Smooth muscle cell (in vitro differentiated cells): ENCODE data around the gene RRP1B. TPM values are rescaled to one million over a fixed set of nuclear protein-coding genes. Genes with fewer than 3 reads are reported as not detected.

Source experiments
- DNase-seq: peaks from one replicate; lab custom pipeline; 2025; ENCODE audit not compliant: unreplicated experiment; lab: John Stamatoyannopoulos, UW
- H2AFZ ChIP-seq: fragments of 200-600 bp; sonication (generic); 2 replicates; pipeline ENCODE4 v1.6.0; 2016; ENCODE audit warnings: antibody characterized with exemption, low read depth, mild to moderate bottlenecking
- H3F3A ChIP-seq: fragments of 200-600 bp; sonication (generic); 2 replicates; pipeline ENCODE4 v1.6.0; 2017; ENCODE audit warnings: antibody characterized with exemption, low read depth
- H3K27ac ChIP-seq: fragments of 200-600 bp; sonication (generic); 2 replicates; pipeline ENCODE4 v1.5.1; 2016; ENCODE audit warnings: low read depth, mild to moderate bottlenecking
- H3K27me3 ChIP-seq: fragments of 200-600 bp; sonication (generic); 2 replicates; pipeline ENCODE4 v1.6.1; 2016; ENCODE audit warnings: low read depth, mild to moderate bottlenecking
- H3K36me3 ChIP-seq: fragments of 200-600 bp; sonication (generic); 2 replicates; pipeline ENCODE4 v1.5.1; 2016; ENCODE audit warnings: low read depth
- H3K4me1 ChIP-seq: fragments of 200-600 bp; sonication (generic); 2 replicates; pipeline ENCODE4 v1.5.1; 2016; ENCODE audit warnings: low read depth
- H3K4me2 ChIP-seq: fragments of 200-600 bp; sonication (generic); 2 replicates; pipeline ENCODE4 v1.6.0; 2016; ENCODE audit warnings: mild to moderate bottlenecking
- H3K4me3 ChIP-seq: fragments of 200-600 bp; sonication (generic); 2 replicates; pipeline ENCODE4 v1.5.1; 2016; ENCODE audit warnings: mild to moderate bottlenecking
- H3K79me2 ChIP-seq: fragments of 200-600 bp; sonication (generic); 2 replicates; pipeline ENCODE4 v1.6.0; 2016; ENCODE audit warnings: low read depth, mild to moderate bottlenecking
- H3K9ac ChIP-seq: fragments of 200-600 bp; sonication (generic); 2 replicates; pipeline ENCODE4 v1.6.0; 2016; ENCODE audit warnings: low read depth
- H3K9me3 ChIP-seq: fragments of 200-600 bp; sonication (generic); replicated peaks from 2 replicates; pipeline ENCODE4 v1.5.1; 2016; ENCODE audit warnings: low read depth
- H4K20me1 ChIP-seq: fragments of 200-600 bp; sonication (generic); 2 replicates; pipeline ENCODE4 v1.6.0; 2016; ENCODE audit warnings: low read depth
- CTCF ChIP-seq: fragments of 200-600 bp; sonication (generic); IDR thresholded peaks from 2 replicates; pipeline ENCODE4 v1.5.1; 2017; ENCODE audit warnings: borderline replicate concordance, mild to moderate bottlenecking, antibody characterized with exemption; ENCODE audit not compliant: insufficient read depth, poor library complexity, severe bottlenecking
- WGBS: methylation state at CpG from one replicate; pipeline ENCODE4 v1.1.7; 2016; ENCODE audit warnings: low lambda C conversion rate; 5-methylcytosine and 5-hydroxymethylcytosine counted together
- polyA plus RNA-seq: library from polyadenylated mRNA; unstranded; fragments of >200 nt; fragmentation: Nextera tagmentation; extraction: Ambion mirVana; gene quantifications from 2 replicates; pipeline ENCODE4 v1.2.1, GENCODE V29; 2016
- total RNA-seq: library from RNA; depleted of rRNA; stranded (reverse); fragments of >200 nt; gene quantifications from 2 replicates; pipeline ENCODE4 v1.2.3, GENCODE V29; 2014

Gene RRP1B
- total and polyA plus RNA-seq, 2 experiments from 2014 or later: 10.6 to 19.3 TPM

DNA sequence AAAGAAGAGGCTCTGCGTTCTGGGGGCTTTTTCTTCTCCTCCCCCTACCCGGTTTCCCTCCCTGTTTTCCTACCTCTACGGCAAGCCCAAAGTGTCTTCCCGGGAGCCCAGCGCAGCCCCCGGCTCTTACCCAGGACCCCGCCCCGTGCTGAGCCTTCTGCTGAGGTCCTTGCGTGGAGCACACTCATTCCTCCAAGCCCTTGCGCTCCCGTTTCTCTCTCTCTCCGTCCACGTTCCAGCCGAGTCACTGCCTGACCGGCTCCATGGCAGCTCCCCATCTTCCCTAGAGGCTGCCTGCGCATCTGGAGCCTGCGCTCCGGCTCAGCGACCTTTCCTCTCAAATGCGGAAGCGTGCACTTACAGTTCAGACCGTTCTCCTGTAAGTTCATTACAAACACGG is 34.6 kb downstream of the RRP1B start:
- Histone ChIP-seq H3K9ac (no peak overlapping the region), H3K36me3 (no peaks in the 10 kb centered on the region), H3K9me3 (no peaks in the 10 kb centered on the region), H4K20me1 (no peaks in the 10 kb centered on the region), H3F3A (no peaks in the 10 kb centered on the region), H2AFZ (no peak overlapping the region), H3K4me3 (no peak overlapping the region), H3K4me2 (no peak overlapping the region), H3K79me2 (no peaks in the 10 kb centered on the region), H3K27me3 (no peaks in the 10 kb centered on the region), H3K27ac (no peak overlapping the region), H3K4me1 (no peaks in the 10 kb centered on the region)
- DNase-seq: no peak
- WGBS: 96% methylated on average over 18 of the region's 23 CpGs
- TF ChIP-seq CTCF: no peak

- Histone ChIP-seq H3F3A (no peaks in the 10 kb centered on the region), H3K9ac (no peak overlapping the region), H3K9me3 (no peaks in the 10 kb centered on the region), H2AFZ (no peak overlapping the region), H3K36me3 (no peaks in the 10 kb centered on the region), H3K4me1 (no peaks in the 10 kb centered on the region), H4K20me1 (no peaks in the 10 kb centered on the region), H3K4me3 (no peak overlapping the region), H3K27me3 (no peaks in the 10 kb centered on the region), H3K27ac (no peak overlapping the region), H3K79me2 (no peaks in the 10 kb centered on the region), H3K4me2 (no peak overlapping the region)
- DNase-seq: no peak
- 96% methylated on average over 27 of the region's 27 CpGs for WGBS
- TF ChIP-seq CTCF: no peak
Observed at GRCh38 chr21:43694437-43695079, 35.2 kb downstream of the RRP1B start.

- H4K20me1 ChIP-seq: no peaks in the 10 kb centered on the region
Observed at GRCh38 chr21:43696214-43696613, 36.9 kb downstream of the RRP1B start.

More at GRCh38 chr21:43696214-43696613, 36.9 kb downstream of the RRP1B start:
- WGBS: 98% methylated on average over 17 of the region's 17 CpGs
- no peak overlapping the region for H2AFZ ChIP-seq
- no peak overlapping the region for H3K9ac ChIP-seq
- no peaks in the 10 kb centered on the region for H3K4me1 ChIP-seq
- H3K36me3 ChIP-seq: no peaks in the 10 kb centered on the region
- no peak overlapping the region for H3K4me2 ChIP-seq
- no peak for TF ChIP-seq CTCF
- DNase-seq: no peak
- no peaks in the 10 kb centered on the region for H3K27me3 ChIP-seq
- H3K4me3 ChIP-seq: no peak overlapping the region
- no peaks in the 10 kb centered on the region for H3K9me3 ChIP-seq
- H3K27ac ChIP-seq: no peak overlapping the region
- H3F3A ChIP-seq: no peaks in the 10 kb centered on the region
- no peaks in the 10 kb centered on the region for H3K79me2 ChIP-seq
